ENCODE data around the gene DLGAP4.

DNA sequence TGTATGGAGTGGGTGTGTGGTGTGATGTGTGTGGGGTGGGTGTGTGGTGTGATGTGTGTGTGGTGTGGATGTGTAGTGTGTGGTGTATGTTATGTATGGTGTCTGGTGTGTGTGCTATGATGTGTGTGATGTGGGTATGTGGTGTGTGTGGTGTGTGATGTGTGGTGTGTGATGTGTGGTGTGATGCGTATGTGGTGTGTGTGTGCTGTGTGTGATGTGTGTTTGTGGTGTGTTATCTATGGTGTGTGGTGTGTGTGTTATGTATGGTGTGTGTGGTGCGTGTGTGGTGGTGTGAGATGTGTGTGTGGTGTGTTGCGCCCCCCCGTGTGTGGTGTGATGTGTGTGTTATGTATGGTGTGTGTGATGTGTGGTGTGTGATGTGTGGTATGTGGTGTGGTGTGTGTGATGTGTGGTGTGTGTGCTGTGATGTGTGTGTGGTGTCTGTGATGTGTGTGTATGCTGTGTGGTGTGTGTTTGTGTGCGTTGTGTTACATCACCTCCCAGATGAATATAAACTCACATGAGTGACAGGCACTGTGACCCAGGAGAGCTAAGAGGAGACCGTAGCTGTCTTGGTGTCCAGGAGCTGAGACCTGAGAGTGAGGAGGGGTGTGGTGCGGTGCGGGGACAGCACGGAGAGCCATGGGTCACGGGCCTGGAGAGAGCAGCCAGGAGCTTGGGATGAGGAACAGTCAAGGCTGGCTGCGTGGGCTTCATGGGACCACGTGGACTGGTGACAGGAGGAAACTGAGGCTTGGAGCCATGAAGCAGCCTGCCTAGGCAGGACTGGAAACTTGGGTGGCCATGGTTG is 8.8 kb downstream of the DLGAP4 start:
- TF ChIP-seq, protein P1, sequence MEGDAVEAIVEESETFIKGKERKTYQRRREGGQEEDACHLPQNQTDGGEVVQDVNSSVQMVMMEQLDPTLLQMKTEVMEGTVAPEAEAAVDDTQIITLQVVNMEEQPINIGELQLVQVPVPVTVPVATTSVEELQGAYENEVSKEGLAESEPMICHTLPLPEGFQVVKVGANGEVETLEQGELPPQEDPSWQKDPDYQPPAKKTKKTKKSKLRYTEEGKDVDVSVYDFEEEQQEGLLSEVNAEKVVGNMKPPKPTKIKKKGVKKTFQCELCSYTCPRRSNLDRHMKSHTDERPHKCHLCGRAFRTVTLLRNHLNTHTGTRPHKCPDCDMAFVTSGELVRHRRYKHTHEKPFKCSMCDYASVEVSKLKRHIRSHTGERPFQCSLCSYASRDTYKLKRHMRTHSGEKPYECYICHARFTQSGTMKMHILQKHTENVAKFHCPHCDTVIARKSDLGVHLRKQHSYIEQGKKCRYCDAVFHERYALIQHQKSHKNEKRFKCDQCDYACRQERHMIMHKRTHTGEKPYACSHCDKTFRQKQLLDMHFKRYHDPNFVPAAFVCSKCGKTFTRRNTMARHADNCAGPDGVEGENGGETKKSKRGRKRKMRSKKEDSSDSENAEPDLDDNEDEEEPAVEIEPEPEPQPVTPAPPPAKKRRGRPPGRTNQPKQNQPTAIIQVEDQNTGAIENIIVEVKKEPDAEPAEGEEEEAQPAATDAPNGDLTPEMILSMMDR (CRISPR knock-in tag; IDR thresholded peaks at IDR 0.05): no peak
- no peak for TF ChIP-seq SMC3 (IDR thresholded peaks at IDR 0.05; ENCODE audit: low read length)
- TF ChIP-seq, protein P2, sequence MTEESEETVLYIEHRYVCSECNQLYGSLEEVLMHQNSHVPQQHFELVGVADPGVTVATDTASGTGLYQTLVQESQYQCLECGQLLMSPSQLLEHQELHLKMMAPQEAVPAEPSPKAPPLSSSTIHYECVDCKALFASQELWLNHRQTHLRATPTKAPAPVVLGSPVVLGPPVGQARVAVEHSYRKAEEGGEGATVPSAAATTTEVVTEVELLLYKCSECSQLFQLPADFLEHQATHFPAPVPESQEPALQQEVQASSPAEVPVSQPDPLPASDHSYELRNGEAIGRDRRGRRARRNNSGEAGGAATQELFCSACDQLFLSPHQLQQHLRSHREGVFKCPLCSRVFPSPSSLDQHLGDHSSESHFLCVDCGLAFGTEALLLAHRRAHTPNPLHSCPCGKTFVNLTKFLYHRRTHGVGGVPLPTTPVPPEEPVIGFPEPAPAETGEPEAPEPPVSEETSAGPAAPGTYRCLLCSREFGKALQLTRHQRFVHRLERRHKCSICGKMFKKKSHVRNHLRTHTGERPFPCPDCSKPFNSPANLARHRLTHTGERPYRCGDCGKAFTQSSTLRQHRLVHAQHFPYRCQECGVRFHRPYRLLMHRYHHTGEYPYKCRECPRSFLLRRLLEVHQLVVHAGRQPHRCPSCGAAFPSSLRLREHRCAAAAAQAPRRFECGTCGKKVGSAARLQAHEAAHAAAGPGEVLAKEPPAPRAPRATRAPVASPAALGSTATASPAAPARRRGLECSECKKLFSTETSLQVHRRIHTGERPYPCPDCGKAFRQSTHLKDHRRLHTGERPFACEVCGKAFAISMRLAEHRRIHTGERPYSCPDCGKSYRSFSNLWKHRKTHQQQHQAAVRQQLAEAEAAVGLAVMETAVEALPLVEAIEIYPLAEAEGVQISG (CRISPR knock-in tag; IDR thresholded peaks at IDR 0.05): 0 out of 2 replicates have a peak, but pooled peaks have one; percentile 12
- TF ChIP-seq, protein P3, sequence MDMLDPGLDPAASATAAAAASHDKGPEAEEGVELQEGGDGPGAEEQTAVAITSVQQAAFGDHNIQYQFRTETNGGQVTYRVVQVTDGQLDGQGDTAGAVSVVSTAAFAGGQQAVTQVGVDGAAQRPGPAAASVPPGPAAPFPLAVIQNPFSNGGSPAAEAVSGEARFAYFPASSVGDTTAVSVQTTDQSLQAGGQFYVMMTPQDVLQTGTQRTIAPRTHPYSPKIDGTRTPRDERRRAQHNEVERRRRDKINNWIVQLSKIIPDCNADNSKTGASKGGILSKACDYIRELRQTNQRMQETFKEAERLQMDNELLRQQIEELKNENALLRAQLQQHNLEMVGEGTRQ (IDR thresholded peaks at IDR 0.05; ENCODE audit: low read depth, low read length): no peak
- TF ChIP-seq, protein P3 (CRISPR knock-in tag; IDR thresholded peaks at IDR 0.05; ENCODE audit: borderline replicate concordance): no peak
- TF ChIP-seq ZNF670 (CRISPR knock-in tag; IDR thresholded peaks at IDR 0.05; ENCODE audit: borderline replicate concordance): no peak
- TF ChIP-seq KAT8 (CRISPR knock-in tag; IDR thresholded peaks at IDR 0.05): no peak
- TF ChIP-seq NBN (conservative IDR thresholded peaks at IDR 0.05): no peak
- no peak for TF ChIP-seq MAFF (IDR thresholded peaks at IDR 0.05; ENCODE audit: low read depth, low read length)
- no peak for TF ChIP-seq SNAPC2 (CRISPR knock-in tag; IDR thresholded peaks at IDR 0.05)
- TF ChIP-seq, protein P4, sequence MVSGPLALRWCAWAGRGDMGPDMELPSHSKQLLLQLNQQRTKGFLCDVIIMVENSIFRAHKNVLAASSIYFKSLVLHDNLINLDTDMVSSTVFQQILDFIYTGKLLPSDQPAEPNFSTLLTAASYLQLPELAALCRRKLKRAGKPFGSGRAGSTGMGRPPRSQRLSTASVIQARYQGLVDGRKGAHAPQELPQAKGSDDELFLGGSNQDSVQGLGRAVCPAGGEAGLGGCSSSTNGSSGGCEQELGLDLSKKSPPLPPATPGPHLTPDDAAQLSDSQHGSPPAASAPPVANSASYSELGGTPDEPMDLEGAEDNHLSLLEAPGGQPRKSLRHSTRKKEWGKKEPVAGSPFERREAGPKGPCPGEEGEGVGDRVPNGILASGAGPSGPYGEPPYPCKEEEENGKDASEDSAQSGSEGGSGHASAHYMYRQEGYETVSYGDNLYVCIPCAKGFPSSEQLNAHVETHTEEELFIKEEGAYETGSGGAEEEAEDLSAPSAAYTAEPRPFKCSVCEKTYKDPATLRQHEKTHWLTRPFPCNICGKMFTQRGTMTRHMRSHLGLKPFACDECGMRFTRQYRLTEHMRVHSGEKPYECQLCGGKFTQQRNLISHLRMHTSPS (CRISPR knock-in tag; IDR thresholded peaks at IDR 0.05; ENCODE audit: low read depth): no peak
- no peak for TF ChIP-seq POLR2A (IDR thresholded peaks at IDR 0.05; ENCODE audit: insufficient read depth in 1 of 2, low read depth in 2 of 2, low read length in 2 of 2)
- TF ChIP-seq SNRNP70 (IDR thresholded peaks at IDR 0.05; ENCODE audit: low read depth, low read length): no peak

Measured in HepG2 (cell line).